ENCODE results near the gene MAP1LC3C.
A peak's percentile ranks its signal among the peaks of the same experiment; 100 is the strongest.

MAP1LC3C gene

DNA sequence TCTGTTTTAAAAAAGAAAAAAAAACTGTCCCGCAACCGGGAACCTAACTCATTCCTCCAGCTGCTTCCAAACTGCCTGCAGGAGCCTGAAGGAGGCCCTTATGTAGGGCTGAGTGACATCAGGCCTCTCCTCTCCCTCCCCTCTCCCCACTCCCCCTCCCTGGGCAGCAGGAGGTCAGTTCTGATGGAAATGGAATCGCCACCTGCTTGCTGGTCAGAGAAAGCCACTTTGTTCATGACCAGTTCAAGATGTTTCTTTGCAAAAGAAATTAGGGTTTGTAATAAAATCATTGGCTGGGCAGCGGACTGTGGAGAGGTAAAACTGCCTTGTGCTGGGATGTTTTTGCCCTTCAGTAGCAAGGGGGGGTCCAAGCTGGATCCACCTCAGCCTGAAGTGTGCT lies at the start of gene MAP1LC3C:
Gene MAP1LC3C (minus strand): TSS at position 73 of the 400 bp plus-strand sequence. CDS start 90 bp downstream, outside the sequence.
- DNase-seq, result peak; percentile 51

DNA sequence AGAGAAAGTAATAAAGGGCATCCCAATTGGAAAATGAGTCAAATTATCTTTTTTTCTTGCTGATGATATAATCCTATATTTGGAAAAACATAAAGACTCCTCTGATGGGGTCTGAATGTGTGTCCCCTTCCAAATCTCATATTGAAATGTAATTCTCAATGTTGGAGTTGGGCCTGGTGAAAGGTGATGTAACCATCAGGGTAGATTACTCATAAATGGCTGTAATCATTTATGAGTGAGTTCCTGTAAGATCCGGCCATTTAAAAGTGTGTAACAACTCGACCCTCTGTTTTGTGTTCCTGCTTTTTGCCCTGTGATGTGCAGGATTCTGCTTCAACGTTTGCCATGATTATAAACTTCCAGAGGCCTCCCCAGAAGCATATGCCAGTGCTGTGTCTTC lies 44.3 kb upstream of the MAP1LC3C start:
- DNase-seq, result no peak

DNA sequence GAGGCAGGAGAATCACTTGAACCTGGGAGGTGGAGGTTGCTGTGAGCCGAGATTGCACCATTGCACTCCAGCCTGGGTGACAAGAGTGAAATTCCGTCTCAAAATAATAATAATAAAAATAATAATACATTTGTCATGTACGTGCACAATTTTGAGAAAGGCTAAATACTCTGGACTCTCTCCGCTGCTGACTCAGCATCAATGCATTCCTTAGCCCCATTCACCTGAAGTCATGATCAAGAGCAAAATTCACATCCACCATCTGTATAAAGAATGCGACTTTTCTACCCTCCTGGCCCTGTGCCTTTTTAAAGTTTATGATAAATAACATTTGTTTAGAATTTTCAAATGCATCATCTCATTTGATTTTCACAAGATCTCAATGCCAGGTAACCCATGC lies 35.5 kb upstream of the MAP1LC3C start:
- no peak for DNase-seq

DNA sequence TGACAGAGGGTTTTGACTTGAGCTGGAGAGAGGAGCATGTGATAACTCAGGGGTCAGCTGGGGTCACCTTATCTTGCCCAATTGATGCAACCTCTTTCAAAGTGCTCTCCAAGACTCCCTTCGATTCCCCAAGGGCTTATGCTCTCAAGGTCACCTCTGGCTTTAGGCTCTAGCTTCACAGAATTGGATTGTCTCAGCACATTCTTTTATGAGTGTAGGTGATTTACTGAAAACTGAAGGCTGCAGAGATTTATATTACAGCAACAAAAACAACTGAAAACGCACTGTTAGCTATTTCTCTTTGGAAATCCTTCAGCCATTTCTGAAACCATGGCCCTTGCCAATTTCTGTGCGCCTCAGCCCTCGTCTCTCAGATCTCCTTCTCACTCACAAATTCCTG lies 34.5 kb upstream of the MAP1LC3C start:
- no peak for DNase-seq

DNA sequence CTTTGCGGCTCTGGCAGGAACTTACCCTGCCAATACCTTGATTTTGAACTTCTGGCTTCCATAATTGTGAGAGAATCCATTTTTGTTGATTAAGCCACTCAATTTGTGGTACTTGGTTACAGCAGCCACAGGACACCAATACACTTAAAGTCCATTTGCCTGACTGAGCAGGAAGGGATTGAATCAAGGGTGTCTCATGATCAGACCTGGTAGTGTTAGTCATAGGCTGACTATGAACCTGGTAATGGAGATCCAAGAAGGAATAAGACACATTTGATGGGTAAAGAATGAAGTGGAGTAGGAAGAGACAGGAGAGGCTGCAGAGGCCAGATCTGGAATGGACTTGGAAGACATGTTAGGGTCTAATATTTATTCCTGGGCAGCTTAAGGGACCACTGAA lies 31.2 kb upstream of the MAP1LC3C start:
- no peak for DNase-seq

DNA sequence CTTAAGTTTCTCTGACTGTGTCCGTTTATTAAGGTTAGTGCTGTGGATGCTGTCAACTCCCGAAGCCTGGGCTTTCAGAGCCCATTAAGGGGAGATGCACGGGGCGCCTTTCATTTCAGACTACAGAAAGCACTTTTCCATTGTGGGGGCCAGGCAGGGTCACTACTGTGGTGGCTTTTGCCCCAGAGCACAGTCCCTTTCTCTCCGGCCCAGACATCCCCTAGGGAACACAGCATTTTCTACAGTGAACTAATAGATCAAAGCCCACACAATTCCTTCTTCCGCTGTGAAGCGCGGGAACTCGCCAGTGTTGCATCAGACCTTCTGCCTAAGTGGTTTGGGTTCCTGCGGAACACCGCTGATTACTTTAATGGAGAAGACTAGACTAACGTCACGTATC lies 26.8 kb upstream of the MAP1LC3C start:
- DNase-seq, result no peak

DNA sequence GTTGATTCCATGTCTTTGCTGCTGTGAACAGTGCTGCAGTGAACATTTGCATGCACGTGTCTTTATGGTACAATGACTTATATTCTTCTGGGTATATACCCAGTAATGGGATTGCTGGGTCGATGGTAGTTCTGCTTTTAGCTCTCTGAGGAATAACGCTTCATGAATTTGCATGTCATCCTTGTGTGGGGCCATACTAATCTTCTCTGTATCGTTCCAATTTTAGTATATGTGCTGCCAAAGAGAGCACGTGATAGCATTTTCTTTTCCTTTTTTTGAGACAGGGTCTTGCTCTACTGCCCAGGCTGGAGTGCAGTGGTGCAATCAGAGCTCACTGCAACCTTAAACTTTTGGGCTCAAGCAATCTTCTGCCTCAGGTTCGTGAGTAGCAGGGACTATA lies 24.9 kb upstream of the MAP1LC3C start:
- DNase-seq, result no peak

DNA sequence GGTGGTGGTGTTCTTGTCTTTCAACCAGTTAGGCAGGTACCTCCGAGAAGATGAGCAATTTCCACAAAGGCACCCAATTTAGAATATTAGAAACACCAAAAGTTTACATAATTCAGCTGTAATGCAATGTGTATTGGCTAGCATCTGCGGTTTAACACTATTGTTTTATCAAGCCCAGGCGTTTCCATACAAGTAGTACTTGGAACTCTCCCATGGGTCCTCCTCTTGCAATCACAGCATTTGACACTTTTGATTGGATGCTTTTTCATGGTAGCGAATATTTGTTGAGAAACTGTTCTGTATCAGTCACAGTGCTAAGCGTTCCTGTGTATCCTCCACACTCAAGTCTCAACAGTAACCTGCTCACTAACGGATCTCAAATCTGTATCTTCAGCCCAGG lies 20.1 kb upstream of the MAP1LC3C start:
- DNase-seq, result no peak

DNA sequence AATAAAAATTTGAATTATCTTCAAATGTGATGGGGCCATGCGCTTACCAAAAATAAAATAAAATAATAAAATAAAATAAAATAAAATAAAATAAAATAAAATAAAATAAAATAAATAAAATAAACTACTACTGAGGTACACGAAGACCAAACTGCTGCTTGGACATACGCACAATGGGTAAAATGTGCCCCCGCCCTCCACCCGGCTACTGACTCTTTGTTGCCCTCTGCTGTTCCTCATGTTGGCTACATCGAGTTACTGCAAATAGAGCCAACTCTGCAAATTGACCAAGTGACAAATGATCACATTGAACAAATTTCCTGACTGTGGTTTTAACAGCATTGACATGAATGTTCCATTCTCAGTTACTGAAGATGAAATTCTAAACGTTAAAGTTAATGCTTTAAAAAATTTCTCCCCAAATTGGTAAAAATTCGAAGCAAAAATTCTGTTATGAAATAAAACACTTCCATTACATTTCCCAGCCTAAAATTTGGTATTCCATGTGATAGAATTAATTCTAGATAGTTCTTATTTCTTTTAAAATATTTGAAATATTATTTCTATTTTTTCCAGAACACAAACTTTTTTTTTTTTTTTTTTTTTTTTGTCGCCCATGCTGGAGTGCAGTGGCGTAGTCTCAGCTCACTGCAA lies 18.8 kb upstream of the MAP1LC3C start:
- DNase-seq, result no peak

DNA sequence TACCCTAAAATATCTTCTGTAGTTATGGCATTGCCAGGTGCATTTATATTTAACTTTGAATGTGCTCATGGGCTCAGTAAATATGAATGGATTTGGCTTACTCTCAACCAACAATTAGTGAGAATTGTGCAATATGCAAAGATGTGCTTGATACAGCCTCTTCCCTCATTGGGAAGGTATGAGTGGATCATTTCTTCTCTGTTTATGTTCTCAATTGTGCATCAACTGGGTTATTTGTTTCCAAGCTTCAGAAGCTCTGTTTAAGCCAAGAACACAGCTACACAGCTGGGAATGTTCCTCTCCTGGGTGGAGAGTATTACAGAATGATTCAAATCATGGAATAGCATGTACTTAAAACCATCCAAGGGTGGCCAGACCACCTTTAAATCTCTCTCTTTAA lies 17.6 kb upstream of the MAP1LC3C start:
- no peak for DNase-seq

DNA sequence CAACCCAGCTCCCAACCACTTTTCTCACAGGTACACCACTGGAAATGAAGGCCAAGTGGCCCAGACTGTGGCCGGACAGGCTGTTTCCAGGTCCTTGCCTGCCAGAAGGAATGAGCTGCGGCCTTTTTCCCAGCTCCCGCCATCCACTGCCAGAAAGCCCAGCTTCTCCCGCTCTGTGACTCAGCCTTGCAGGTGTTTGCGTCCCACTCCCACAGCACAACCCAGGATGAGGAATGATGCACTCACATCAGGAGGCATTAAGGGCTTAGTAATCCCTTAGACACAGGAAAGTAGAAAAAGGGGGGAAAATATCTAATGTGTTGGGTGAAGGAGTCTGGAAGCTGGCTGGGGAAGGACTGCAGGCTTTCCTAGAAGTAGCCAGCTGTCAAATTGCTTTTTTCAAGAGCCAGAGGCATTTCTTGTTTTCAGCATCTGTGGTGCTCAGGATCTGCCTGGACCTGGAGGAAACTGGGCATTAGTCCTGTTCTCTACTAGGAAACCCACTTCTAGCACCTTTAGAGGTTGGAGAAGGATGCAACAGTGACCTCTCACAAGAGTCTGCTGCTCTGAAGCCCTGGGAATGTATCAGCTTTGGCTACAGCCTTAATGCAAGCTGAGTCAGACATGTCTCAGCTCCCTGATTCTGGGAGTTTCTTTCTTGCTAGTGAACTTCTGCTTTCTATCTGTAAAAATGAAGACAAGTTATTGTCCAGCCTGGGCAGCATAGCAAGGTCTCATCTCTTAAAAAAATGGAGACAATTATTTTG lies 13.2 kb upstream of the MAP1LC3C start:
- DNase-seq, result peak; percentile 61

DNA sequence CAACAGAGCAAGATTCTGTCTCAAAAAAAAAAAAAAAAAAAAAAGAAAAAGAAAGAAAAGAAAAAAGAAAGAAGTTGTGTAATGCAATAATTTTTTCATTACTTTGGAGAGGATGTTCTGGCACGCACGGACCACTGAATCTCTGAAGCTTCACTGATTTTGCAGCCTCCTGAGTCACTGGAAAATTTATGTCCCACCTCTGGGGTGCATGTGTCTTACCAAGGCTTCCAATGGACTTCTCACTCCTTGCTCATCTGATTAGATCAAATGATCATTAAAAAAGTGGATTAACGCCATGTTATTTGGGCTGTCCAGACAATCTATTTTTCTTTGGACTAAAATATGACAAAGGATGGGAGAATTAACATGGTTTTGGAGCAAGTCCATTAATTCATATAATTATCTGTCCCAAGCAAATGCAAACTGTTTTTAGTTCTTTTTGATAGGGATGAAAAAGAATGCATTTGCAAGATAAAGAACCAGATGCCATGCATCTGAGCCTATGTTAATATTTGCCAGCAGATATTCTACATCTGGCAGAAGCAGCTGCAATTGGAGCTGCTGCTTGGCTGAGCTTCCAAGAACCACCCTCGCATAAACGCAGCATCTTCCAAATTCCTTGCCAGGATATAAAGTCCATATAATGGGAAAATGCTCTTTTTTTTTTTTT lies 10.1 kb upstream of the MAP1LC3C start:
- DNase-seq, result no peak

DNA sequence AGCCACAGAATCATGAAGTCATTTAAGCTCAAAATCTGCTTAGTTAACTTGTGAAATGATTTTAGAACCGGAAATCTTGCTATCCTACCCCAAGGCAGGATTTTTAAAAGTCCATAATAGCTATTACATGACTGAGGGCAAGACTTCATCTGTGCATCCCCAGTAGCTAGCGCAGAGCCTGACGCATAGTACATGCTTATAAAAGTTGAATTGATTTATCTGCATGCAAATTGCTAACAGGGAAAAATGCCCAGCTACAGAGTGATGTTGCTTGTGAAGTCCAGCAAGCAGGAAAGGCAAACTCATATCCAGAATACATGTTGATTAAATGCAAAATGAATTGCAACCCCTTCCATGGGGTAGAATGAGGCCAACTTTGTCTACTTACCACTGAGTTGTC lies 8.1 kb upstream of the MAP1LC3C start:
- no peak for DNase-seq

DNA sequence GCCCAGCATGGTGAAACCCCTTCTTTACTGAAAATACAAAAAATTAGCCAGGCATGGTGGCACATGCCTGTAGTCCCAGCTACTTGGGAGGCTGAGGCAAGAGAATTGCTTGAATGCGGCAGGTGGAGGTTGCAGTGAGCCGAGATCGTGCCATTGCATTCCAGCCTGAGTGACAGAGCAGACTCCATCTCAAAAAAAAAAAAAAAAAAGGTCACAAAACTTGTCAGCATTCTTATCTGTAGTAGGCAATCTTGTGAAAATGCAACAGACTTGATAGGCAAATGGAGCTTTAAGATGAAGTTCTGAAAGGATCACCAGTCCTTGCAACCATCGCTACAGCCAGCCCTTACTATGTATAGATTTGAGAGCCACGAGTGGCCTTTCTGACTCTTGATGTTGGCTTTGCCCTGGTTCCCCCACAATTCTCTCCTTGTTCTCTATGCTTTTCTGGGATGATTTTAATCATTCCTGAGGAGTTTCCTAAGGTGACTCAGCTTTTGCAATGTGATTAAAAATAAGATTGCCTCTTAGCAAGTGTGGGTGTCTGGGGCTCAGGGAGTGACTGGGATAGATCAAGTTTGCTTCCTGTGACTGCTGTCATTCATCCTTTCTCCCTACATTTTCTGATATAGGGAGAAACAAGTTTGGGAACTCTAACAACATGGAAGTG lies 7.1 kb upstream of the MAP1LC3C start:
- no peak for DNase-seq

DNA sequence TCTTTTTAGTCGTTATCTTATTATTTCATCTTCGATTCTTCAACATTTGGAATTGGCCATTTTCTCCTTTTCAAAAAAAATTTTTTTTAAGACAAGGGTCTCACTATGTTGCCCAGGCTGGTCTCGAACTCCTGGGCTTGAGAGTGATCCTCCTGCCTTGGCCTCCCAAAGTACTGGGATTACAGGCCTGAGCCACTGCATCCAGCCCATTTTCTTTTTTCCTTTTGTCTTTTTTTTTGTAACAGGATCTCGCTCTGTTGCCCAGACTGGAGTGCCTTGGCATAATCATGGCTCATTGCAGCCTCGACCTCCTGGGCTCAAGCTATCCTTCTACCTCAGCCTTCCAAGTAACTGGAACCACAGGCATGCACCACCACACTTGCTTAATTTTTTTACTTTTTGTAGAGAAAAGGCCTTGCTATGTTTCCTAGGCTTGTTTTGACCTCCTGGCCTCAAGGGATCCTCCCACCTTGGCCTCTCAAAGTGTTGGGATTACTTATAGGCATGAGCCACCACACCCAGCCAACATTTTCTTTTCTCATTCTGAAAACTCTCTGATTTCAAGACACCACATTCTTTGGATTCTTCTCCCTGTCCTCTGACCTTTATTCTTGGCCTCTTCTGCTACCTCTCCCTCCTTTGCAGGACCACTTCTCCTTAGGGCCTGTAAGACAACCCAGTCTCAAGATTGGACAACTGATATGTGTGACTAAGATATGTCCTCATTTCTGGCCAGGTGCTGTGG lies 6.0 kb upstream of the MAP1LC3C start:
- no peak for DNase-seq

DNA sequence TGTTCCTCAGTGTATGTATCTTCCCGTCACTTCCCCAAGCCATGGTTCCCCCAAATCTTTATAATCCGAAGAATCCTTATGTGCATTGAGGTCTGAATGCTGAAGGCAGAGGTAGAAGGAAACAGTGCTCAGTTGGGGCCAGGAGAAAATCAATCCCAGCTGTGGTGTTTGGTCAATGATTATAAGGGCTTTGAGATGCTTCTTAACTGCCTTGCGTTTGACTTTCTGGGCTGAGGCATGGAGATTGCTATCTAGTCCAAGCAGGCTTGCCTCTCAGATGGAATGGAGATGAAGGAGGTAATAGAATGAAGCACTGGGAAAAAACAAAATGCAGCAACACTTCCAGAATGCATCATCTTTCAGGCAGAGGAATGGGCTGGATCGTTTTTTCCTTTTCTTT lies 3.6 kb upstream of the MAP1LC3C start:
- DNase-seq, result no peak

DNA sequence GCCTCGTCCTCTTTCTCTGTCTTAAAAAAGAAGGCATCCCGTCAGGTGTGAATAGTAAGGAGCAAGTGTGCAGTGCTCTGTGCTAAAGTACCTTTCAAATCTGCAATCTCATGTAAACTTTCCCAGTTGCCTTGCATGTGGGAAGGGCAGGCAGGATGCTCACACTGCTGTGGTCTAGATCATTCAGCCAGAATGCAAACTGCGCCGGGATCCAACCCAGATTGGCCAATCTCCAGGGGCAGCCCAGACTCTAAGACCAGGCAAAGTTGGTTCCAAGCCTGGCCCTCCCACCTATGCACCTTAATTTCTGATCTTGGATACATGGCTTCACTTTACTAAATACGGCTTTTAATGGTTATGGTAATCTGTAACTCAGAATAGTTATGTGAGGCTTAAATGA lies 3.2 kb upstream of the MAP1LC3C start:
- DNase-seq, result no peak

DNA sequence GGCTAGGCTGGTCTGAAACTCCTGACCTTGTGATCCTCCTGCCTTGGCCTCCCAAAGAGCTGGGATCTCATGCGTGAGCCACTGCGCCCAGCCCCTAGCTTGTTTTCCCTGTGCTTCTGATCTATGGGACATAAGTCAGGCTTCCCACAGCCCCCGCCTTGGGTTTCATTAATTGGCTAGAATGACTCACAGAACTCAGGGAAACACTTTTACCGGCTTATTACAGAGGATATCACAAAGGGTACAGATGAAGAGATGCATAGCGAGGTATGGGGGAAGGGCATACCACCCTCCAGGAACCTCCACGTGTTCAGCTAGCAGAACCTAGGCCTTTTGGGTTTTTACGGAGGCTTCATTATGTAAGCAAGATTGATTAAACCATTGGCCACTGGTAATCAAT lies 1.5 kb upstream of the MAP1LC3C start:
- DNase-seq, result no peak

DNA sequence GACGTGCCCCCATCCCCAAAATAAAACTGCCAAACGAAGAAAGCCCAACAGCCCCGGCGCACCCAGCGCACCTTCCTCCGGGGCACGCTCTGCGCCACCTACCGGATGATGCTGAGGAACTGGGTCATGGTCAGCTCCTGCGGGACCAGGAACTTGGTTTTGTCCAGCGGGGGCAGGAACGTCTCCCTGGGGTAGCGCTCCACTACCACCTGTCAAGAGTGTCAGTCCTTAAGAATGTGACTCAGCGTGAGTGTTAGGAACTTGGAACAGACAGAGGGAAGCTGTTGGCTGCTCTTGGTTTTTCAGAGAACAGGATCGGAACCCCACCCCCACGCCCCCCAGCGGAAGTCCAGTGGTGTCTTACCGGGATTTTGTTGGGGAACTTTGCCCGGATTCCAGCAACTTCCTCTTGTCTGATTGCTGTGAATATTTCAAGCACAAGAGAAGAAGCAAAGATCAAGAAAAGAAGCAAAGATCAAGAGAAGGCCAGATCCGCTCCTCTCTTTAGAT lies 431 bp downstream of the MAP1LC3C start:
- peak; percentile 91 for DNase-seq

DNA sequence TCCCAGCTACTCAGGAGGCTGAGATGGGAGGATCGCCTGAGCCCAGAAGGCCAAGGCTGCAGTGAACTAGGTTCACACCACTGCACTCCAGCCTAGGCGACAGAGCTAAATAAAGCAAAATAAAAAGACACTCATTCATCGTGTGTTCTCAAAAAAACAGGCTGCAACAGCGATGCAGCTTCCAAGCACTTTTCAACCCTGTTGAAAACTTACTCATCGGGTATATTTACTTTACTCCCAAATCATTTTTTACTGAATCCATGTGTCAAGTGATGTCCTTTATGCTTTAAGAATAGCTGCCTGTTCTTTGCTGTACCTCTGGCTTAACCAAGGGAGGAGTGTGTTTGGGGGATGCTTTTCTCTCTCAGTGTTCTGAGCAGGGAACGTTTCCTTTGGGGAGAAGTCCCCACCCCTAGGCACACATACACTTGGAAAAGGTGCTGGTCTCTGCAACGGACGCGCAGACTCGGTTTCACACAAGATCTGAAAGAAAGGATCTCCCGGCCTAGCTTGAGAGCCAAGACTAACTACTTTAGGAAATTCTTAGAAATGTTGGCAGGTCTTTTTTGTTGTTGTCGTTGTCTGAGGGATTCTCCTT lies 1.4 kb downstream of the MAP1LC3C start:
- no peak for DNase-seq

DNA sequence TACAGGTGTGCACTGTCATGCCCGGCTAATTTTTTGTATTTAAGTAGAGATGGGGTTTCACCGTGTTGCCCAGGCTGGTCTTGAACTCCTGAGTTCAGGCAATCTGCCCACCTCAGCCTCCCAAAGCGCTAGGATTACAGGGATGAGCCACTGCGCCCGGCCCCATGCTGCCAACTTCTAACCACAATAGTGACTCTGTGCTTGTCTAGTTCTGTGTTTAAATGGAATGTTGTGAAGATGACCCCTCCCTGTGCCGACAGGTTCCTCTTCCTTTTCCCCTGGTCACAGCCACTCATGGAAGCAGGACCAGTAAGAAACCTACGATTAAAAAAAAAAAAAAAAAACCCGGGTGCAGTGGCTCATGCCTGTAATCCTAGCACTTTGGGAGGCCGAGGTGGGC lies 4.7 kb downstream of the MAP1LC3C start:
- no peak for DNase-seq

DNA sequence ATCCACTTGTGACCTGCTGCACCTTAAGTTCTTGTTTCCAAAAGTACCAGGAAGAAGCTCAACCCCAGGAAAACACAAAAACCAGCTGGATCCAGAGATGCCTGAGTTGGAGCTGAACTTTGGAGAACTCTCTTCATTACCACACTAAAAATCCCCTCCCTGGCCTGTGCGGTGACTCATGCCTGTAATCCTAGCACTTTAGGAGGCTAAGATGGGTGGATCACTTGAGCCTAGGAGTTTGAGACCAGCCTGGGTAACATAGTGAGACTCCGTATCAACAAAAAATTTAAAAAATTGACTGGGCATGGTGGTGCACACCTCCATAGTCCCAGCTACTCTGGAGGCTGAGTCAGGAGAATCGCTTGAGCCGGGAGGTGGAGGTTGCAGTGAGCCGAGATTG lies 6.2 kb downstream of the MAP1LC3C start:
- DNase-seq, result no peak
